CD4-positive, alpha-beta T cell (primary cell): Measurements from ENCODE around the gene SHANK3. TPM values are rescaled to one million over a fixed set of nuclear protein-coding genes. Genes with fewer than 3 reads are reported as not detected.

ENCODE experiments used
- ATAC-seq: fragments of 200-7000 bp; cut with Tn5 transposase; one replicate; pipeline ENCODE4 v1.10.0; 2022; ENCODE audit warnings: mild to moderate bottlenecking; ENCODE audit not compliant: poor library complexity
- CTCF ChIA-PET: fragments of 350-600 bp; sonication (Branson Sonifier 250); formaldehyde crosslinking; loops from one replicate; lab custom pipeline; 2021; ENCODE audit warnings: antibody characterized with exemption, inconsistent platforms; lab: Charles Lee
- POLR2A ChIA-PET: fragments of 350-600 bp; sonication (Branson Sonifier 250); formaldehyde crosslinking; loops from one replicate; lab custom pipeline; 2021; ENCODE audit warnings: antibody characterized with exemption, inconsistent platforms; lab: Charles Lee
- DNase-seq, 14 experiments: peaks; one replicate each; pipeline ENCODE4 v3.0.0-alpha.2; 2013 to 2020; ENCODE audit warnings: mixed read lengths in 2 of 14
- H3K27ac ChIP-seq, 2 donors: one replicate each; pipeline versions ENCODE4 v1.5.1 to v1.7.0; 2013; ENCODE audit warnings: low read length in 2 of 2, low read depth in 1 of 2, mild to moderate bottlenecking in 1 of 2
- H3K27me3 ChIP-seq, 2 experiments: 1 replicate in 1 of 2; 2 replicates in 1 of 2; pipeline versions ENCODE4 v1.6.1 to v1.7.0; 2013; ENCODE audit warnings: low read length in 2 of 2, control low read depth in 1 of 2, mild to moderate bottlenecking in 1 of 2, moderate library complexity in 1 of 2; ENCODE audit not compliant: insufficient read depth in 2 of 2, control insufficient read depth in 1 of 2
- H3K36me3 ChIP-seq: one replicate; pipeline ENCODE4 v1.6.1; 2013; ENCODE audit warnings: low read length, control low read depth; ENCODE audit not compliant: insufficient read depth
- H3K4me1 ChIP-seq: one replicate; pipeline ENCODE4 v1.6.1; 2013; ENCODE audit warnings: low read length, control low read depth; ENCODE audit not compliant: insufficient read depth
- H3K4me3 ChIP-seq: one replicate; pipeline ENCODE4 v1.5.1; 2013; ENCODE audit warnings: mild to moderate bottlenecking, low read length, moderate library complexity
- H3K9me3 ChIP-seq, 2 experiments: 1 replicate in 1 of 2; 2 replicates in 1 of 2; pipeline versions ENCODE4 v1.6.1 to v1.7.0; 2013; ENCODE audit warnings: low read length in 2 of 2, mild to moderate bottlenecking in 2 of 2, control low read depth in 1 of 2, moderate library complexity in 1 of 2; ENCODE audit not compliant: control insufficient read depth in 1 of 2, insufficient read depth in 1 of 2
- H3K27ac Mint-ChIP-seq: one replicate; pipeline ENCODE4 v1.8.0; 2020; ENCODE audit warnings: mixed read lengths
- H3K27me3 Mint-ChIP-seq: one replicate; pipeline ENCODE4 v1.8.0; 2021; ENCODE audit warnings: mixed read lengths
- H3K36me3 Mint-ChIP-seq: one replicate; pipeline ENCODE4 v1.8.0; 2021; ENCODE audit warnings: low read depth, mixed read lengths
- H3K4me1 Mint-ChIP-seq: one replicate; pipeline ENCODE4 v1.8.0; 2021; ENCODE audit warnings: low read depth, mixed read lengths
- H3K4me3 Mint-ChIP-seq: one replicate; pipeline ENCODE4 v1.8.0; 2020; ENCODE audit warnings: mild to moderate bottlenecking, mixed read lengths
- H3K9me3 Mint-ChIP-seq: one replicate; pipeline ENCODE4 v1.8.0; 2020; ENCODE audit warnings: mixed read lengths
- CTCF ChIP-seq: fragments of 200-600 bp; IDR thresholded peaks from one replicate; pipeline ENCODE4 v1.8.0; 2022; ENCODE audit warnings: antibody characterized with exemption, mild to moderate bottlenecking
- intact Hi-C, 2 experiments: fragments of 100-400 bp; cut with DNase I in 1 of 2; cut with micrococcal nuclease in 1 of 2; formaldehyde crosslinking; loops; one replicate each; pipeline versions ENCODE4 v1.15.1 to v1.9.0; 2023 to 2025; cut with DNase I, micrococcal nuclease
- total RNA-seq, 174 experiments: library from RNA in 2 of 174; stranded (reverse) in 2 of 174; gene quantifications; one replicate each; pipeline ENCODE4 v1.2.3 and lab custom pipeline; 2021 to 2026

The SHANK3 gene
- total RNA-seq, 2 experiments from 2014 or later: not detected

- Histone ChIP-seq H3K27ac (no peak overlapping the region), H3K9me3 (peaks cover 0 to 3% of the 10 kb centered on the region in 2 experiments), H3K4me1 (peaks cover 9% of the 10 kb centered on the region), H3K27me3 (no peaks in the 10 kb centered on the region), H3K36me3 (no peaks in the 10 kb centered on the region), H3K4me3 (no peak overlapping the region)
- Mint-ChIP-seq H3K4me3 (no peak overlapping the region), H3K36me3 (no peaks in the 10 kb centered on the region), H3K27ac (no peak overlapping the region), H3K4me1 (peaks cover 14% of the 10 kb centered on the region), H3K9me3 (no peaks in the 10 kb centered on the region), H3K27me3 (no peaks in the 10 kb centered on the region)
- CTCF ChIA-PET: no interaction called here
- peak in 1 of 14 experiments; percentile 6 for DNase-seq
- TF ChIP-seq CTCF: no peak
- peak; percentile 26 for ATAC-seq
- intact Hi-C loops: no loop called here
- POLR2A ChIA-PET: interaction anchor here (1.0 kb wide), 1 partner anchor 55 kb away, joined by 3 read pairs; no protein-coding TSS in a partner anchor
Measured at GRCh38 chr22:50702261-50702671, 29.6 kb downstream of the SHANK3 start.

DNA sequence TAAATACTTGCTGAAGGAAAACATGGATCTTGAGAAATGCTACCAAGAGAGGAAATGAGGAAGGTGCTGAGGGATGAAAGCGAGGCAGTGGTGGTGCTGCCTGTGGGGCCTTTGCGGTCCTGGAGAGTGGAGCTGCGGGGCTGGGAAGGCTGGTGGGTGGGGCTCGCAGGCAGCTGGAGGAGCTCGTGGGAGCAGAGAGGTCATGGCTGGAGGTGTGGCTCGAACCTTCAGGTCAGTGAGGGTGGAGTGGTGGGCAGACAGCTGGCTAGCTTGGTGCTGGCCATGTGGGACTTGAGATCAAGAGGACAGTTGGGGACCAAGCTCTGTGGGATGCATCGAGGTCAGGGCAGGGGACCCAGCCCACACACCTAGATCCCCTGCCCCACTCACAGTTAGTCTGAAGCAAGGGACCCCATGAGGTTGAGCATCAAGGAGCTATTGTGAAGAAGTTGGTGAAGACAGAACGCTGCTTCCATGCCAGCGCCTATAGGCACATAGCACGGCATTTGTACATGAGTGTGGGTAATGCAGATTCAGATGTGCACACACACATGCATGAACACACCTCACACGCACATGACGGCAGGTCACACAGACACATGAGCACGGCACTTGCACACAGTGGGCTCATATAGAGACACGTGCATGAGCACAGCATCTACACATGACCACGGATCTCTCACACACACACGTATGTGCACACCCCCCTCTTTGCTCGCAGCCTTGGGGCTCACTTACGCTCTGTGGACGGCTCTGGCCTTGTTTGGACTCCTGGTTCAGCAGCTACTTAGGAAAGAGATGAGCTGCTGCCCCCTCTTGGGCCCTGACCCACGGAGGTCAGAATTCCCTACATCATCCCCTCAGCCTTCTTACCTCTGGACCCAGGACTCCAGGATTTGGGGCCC is 30.4 kb downstream of the SHANK3 start:
- H3K27ac ChIP-seq: no peak overlapping the region
- no peaks in the 10 kb centered on the region for H3K9me3 Mint-ChIP-seq
- no peak for TF ChIP-seq CTCF
- H3K36me3 Mint-ChIP-seq: no peaks in the 10 kb centered on the region
- no peak overlapping the region for H3K27ac Mint-ChIP-seq
- DNase-seq (no peak), ATAC-seq (no peak)
- CTCF ChIA-PET: no interaction called here
- no peaks in the 10 kb centered on the region for H3K36me3 ChIP-seq
- intact Hi-C loops: no loop called here
- peaks cover 9% of the 10 kb centered on the region for H3K4me1 ChIP-seq
- no peak overlapping the region for H3K4me3 Mint-ChIP-seq
- POLR2A ChIA-PET: interaction anchor here (1.0 kb wide), 1 partner anchor 54 kb away, joined by 3 read pairs; no protein-coding TSS in a partner anchor
- no peaks in the 10 kb centered on the region for H3K27me3 Mint-ChIP-seq
- peaks cover 14% of the 10 kb centered on the region for H3K4me1 Mint-ChIP-seq
- no peak overlapping the region for H3K4me3 ChIP-seq
- H3K9me3 ChIP-seq: peaks cover 0 to 3% of the 10 kb centered on the region in 2 experiments
- H3K27me3 ChIP-seq: no peaks in the 10 kb centered on the region

- no peaks in the 10 kb centered on the region for H3K36me3 Mint-ChIP-seq
- TF ChIP-seq CTCF: no peak
- Histone ChIP-seq H3K4me3 (no peak overlapping the region), H3K4me1 (peaks cover 9% of the 10 kb centered on the region), H3K9me3 (peaks cover 0 to 3% of the 10 kb centered on the region in 2 experiments), H3K36me3 (no peaks in the 10 kb centered on the region), H3K27me3 (no peaks in the 10 kb centered on the region), H3K27ac (no peak overlapping the region)
- H3K27me3 Mint-ChIP-seq: no peaks in the 10 kb centered on the region
- H3K4me3 Mint-ChIP-seq: no peak overlapping the region
- H3K9me3 Mint-ChIP-seq: no peaks in the 10 kb centered on the region
- CTCF ChIA-PET: no interaction called here
- H3K4me1 Mint-ChIP-seq: peaks cover 14% of the 10 kb centered on the region
- H3K27ac Mint-ChIP-seq: no peak overlapping the region
- ATAC-seq (no peak), DNase-seq (no peak)
- intact Hi-C loops: no loop called here
- POLR2A ChIA-PET: no interaction called here
Measured at GRCh38 chr22:50703726-50704509, 31.3 kb downstream of the SHANK3 start.
